Measurements from ENCODE around the gene PFKL.

PFKL gene

GRCh38 chr21:44260066-44260465 is 39.8 kb upstream of the PFKL start:
- no peak for DNase-seq (ENCODE audit: low read depth)
- H3K4me3 ChIP-seq (ENCODE audit: low read depth, low read length) = no peak overlapping the region
- TF ChIP-seq CTCF (IDR thresholded peaks at IDR 0.05; ENCODE audit: low read depth, low read length) (no peak), POLR2A (IDR thresholded peaks at IDR 0.05; ENCODE audit: extremely low read depth, insufficient read length) (no peak), MAX (IDR thresholded peaks at IDR 0.05; ENCODE audit: low read depth, low read length) (no peak), MYC (IDR thresholded peaks at IDR 0.05; ENCODE audit: low read depth, low read length) (no peak)

- TF ChIP-seq CTCF (IDR thresholded peaks at IDR 0.05; ENCODE audit: low read depth, low read length) (no peak), POLR2A (IDR thresholded peaks at IDR 0.05; ENCODE audit: extremely low read depth, insufficient read length) (no peak), MYC (IDR thresholded peaks at IDR 0.05; ENCODE audit: low read depth, low read length) (no peak), MAX (IDR thresholded peaks at IDR 0.05; ENCODE audit: low read depth, low read length) (no peak)
- DNase-seq (ENCODE audit: low read depth) = no peak
- H3K4me3 ChIP-seq (ENCODE audit: low read depth, low read length) = no peak overlapping the region
Observed at GRCh38 chr21:44260791-44261631, 38.8 kb upstream of the PFKL start.

- no peak for DNase-seq (ENCODE audit: low read depth)
- H3K4me3 ChIP-seq (ENCODE audit: low read depth, low read length) = no peak within 1 kb of the TSS
- no peak for TF ChIP-seq CTCF (IDR thresholded peaks at IDR 0.05; ENCODE audit: low read depth, low read length)
- TF ChIP-seq MYC (IDR thresholded peaks at IDR 0.05; ENCODE audit: low read depth, low read length) = no peak
- no peak for TF ChIP-seq POLR2A (IDR thresholded peaks at IDR 0.05; ENCODE audit: extremely low read depth, insufficient read length)
- TF ChIP-seq MAX (IDR thresholded peaks at IDR 0.05; ENCODE audit: low read depth, low read length) = no peak
Observed at GRCh38 chr21:44261675-44262295, 38.1 kb upstream of the PFKL start, which contains the start of gene DNMT3L. DNMT3L (minus strand) TSS chr21:44261897; CDS start chr21:44261259, 638 bp downstream.

GRCh38 chr21:44262338-44263056 is 37.4 kb upstream of the PFKL start:
- H3K4me3 ChIP-seq (ENCODE audit: low read depth, low read length) = no peak overlapping the region
- no peak for DNase-seq (ENCODE audit: low read depth)
- TF ChIP-seq MYC (IDR thresholded peaks at IDR 0.05; ENCODE audit: low read depth, low read length) (no peak), POLR2A (IDR thresholded peaks at IDR 0.05; ENCODE audit: extremely low read depth, insufficient read length) (no peak), CTCF (IDR thresholded peaks at IDR 0.05; ENCODE audit: low read depth, low read length) (no peak), MAX (IDR thresholded peaks at IDR 0.05; ENCODE audit: low read depth, low read length) (no peak)

GRCh38 chr21:44263221-44263760 is 36.6 kb upstream of the PFKL start:
- DNase-seq (ENCODE audit: low read depth) = no peak
- TF ChIP-seq CTCF (IDR thresholded peaks at IDR 0.05; ENCODE audit: low read depth, low read length) (no peak), MAX (IDR thresholded peaks at IDR 0.05; ENCODE audit: low read depth, low read length) (no peak), MYC (IDR thresholded peaks at IDR 0.05; ENCODE audit: low read depth, low read length) (no peak), POLR2A (IDR thresholded peaks at IDR 0.05; ENCODE audit: extremely low read depth, insufficient read length) (no peak)
- H3K4me3 ChIP-seq (ENCODE audit: low read depth, low read length) = no peak overlapping the region

Measured in NB4 (cell line).